Sigmoid colon (tissue), 4 donors: ENCODE data around the gene EML4.

Experiments
- CTCF ChIP-seq, 4 experiments: fragments of 450-650 bp in 3 of 4; fragments of 200-600 bp in 1 of 4; IDR thresholded peaks; one replicate each; pipeline ENCODE4 v1.5.1; 2016 to 2019; ENCODE audit warnings: antibody characterized with exemption in 4 of 4, mild to moderate bottlenecking in 3 of 4, moderate library complexity in 2 of 4
- EP300 ChIP-seq, 4 donors: sonication (generic); formaldehyde crosslinking; IDR thresholded peaks; one replicate each; pipeline ENCODE4 v1.6.1; 2017; ENCODE audit warnings: antibody characterized with exemption in 4 of 4

GRCh38 chr2:42141687-42142546 lies 27.2 kb upstream of the EML4 start:
- TF ChIP-seq CTCF (IDR thresholded peaks at IDR 0.05) (no peak), EP300 (IDR thresholded peaks at IDR 0.05) (no peak)
